Measurements from ENCODE around the gene SYTL4. TPM values are rescaled to one million over a fixed set of nuclear protein-coding genes. Genes with fewer than 3 reads are reported as not detected.

SYTL4 gene
- total RNA-seq, 1 donor from 2014 or later = 5.9 TPM

DNA sequence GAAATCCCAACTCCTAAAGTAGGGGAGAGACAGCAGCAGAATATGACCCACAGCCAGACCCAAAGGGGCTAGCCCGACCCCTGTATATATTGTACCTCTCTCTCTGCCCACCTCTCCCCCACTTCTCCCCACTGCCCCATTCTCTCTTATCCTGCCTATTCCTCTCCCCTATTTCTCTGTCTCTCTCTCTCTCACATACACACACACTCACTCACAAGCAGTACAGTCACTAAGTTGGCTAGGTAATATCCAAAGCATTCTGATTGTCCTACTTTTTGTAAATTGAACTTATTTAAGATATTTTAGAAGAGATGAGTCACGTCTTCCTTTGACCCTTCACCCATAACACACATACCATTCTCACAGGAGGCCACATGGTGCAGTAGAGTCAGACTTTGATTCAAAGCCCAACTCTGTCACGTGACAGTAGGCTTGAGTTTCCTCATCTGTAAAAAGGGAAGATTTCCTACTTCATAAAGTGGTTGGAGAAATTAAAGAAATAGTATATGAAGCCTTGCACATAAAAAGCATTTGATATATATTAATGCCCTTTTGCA, 58.4 kb downstream of the SYTL4 start:
- no peak overlapping the region for H3K4me3 Mint-ChIP-seq (ENCODE audit: unreplicated experiment)
- no peaks in the 10 kb centered on the region for H3K27me3 Mint-ChIP-seq (ENCODE audit: low read depth)
- H3K36me3 Mint-ChIP-seq (ENCODE audit: low read depth) = no peaks in the 10 kb centered on the region
- TF ChIP-seq, protein P1, sequence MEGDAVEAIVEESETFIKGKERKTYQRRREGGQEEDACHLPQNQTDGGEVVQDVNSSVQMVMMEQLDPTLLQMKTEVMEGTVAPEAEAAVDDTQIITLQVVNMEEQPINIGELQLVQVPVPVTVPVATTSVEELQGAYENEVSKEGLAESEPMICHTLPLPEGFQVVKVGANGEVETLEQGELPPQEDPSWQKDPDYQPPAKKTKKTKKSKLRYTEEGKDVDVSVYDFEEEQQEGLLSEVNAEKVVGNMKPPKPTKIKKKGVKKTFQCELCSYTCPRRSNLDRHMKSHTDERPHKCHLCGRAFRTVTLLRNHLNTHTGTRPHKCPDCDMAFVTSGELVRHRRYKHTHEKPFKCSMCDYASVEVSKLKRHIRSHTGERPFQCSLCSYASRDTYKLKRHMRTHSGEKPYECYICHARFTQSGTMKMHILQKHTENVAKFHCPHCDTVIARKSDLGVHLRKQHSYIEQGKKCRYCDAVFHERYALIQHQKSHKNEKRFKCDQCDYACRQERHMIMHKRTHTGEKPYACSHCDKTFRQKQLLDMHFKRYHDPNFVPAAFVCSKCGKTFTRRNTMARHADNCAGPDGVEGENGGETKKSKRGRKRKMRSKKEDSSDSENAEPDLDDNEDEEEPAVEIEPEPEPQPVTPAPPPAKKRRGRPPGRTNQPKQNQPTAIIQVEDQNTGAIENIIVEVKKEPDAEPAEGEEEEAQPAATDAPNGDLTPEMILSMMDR (IDR thresholded peaks at IDR 0.05) = no peak
- H3K9me3 Mint-ChIP-seq (ENCODE audit: low read depth) = no peaks in the 10 kb centered on the region
- peak overlapping the region; percentile 65 for H3K27ac Mint-ChIP-seq (ENCODE audit: unreplicated experiment)
- DNase-seq (ENCODE audit: low spot score) = no peak
- peaks cover 15% of the 10 kb centered on the region for H3K4me1 Mint-ChIP-seq (ENCODE audit: low read depth)

- no peak overlapping the region for H3K27ac Mint-ChIP-seq (ENCODE audit: unreplicated experiment)
- TF ChIP-seq, protein P1 (IDR thresholded peaks at IDR 0.05) = no peak
Measured at GRCh38 chrX:100672966-100673365, 59.0 kb downstream of the SYTL4 start.

GRCh38 chrX:100663642-100664041, 68.3 kb downstream of the SYTL4 start:
- TF ChIP-seq, protein P1 (IDR thresholded peaks at IDR 0.05) = no peak
- Mint-ChIP-seq H3K27ac (ENCODE audit: unreplicated experiment) (no peak overlapping the region), H3K27me3 (ENCODE audit: low read depth) (no peaks in the 10 kb centered on the region), H3K4me3 (ENCODE audit: unreplicated experiment) (no peak overlapping the region), H3K36me3 (ENCODE audit: low read depth) (peaks cover 1% of the 10 kb centered on the region), H3K4me1 (ENCODE audit: low read depth) (peaks cover 9% of the 10 kb centered on the region), H3K9me3 (ENCODE audit: low read depth) (no peaks in the 10 kb centered on the region)
- no peak for DNase-seq (ENCODE audit: low spot score)

More at GRCh38 chrX:100672966-100673365, 59.0 kb downstream of the SYTL4 start:
- H3K4me3 Mint-ChIP-seq (ENCODE audit: unreplicated experiment) = no peak overlapping the region
- H3K36me3 Mint-ChIP-seq (ENCODE audit: low read depth) = no peaks in the 10 kb centered on the region
- no peak for DNase-seq (ENCODE audit: low spot score)
- H3K27me3 Mint-ChIP-seq (ENCODE audit: low read depth) = no peaks in the 10 kb centered on the region
- H3K4me1 Mint-ChIP-seq (ENCODE audit: low read depth) = peaks cover 14% of the 10 kb centered on the region
- H3K9me3 Mint-ChIP-seq (ENCODE audit: low read depth) = no peaks in the 10 kb centered on the region

GRCh38 chrX:100662796-100663195, 69.1 kb downstream of the SYTL4 start:
- Mint-ChIP-seq H3K27me3 (ENCODE audit: low read depth) (no peaks in the 10 kb centered on the region), H3K4me1 (ENCODE audit: low read depth) (peaks cover 9% of the 10 kb centered on the region), H3K27ac (ENCODE audit: unreplicated experiment) (no peak overlapping the region), H3K9me3 (ENCODE audit: low read depth) (no peaks in the 10 kb centered on the region), H3K4me3 (ENCODE audit: unreplicated experiment) (no peak overlapping the region), H3K36me3 (ENCODE audit: low read depth) (peaks cover 1% of the 10 kb centered on the region)
- TF ChIP-seq, protein P1 (IDR thresholded peaks at IDR 0.05) = no peak
- DNase-seq (ENCODE audit: low spot score) = no peak

DNA sequence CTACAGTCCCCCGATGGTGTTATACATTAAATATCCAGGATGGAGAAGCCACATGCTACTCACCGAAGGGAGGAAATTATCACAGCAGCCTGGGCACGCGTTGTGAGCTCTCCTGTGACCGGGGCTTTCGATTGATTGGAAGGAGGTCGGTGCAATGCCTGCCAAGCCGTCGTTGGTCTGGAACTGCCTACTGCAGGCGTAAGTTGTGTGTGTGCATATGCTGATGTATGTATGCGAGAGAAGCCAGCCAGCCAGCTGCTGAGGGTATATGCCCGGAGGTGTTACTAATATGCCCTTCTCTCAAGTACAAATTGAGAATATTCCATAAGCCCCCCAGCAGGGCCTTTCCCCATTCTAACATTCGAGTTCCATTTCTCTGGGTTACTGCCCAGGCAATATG, 69.8 kb downstream of the SYTL4 start:
- H3K9me3 Mint-ChIP-seq (ENCODE audit: low read depth) = no peaks in the 10 kb centered on the region
- H3K36me3 Mint-ChIP-seq (ENCODE audit: low read depth) = peaks cover 1% of the 10 kb centered on the region
- no peak overlapping the region for H3K27ac Mint-ChIP-seq (ENCODE audit: unreplicated experiment)
- no peaks in the 10 kb centered on the region for H3K27me3 Mint-ChIP-seq (ENCODE audit: low read depth)
- peaks cover 9% of the 10 kb centered on the region for H3K4me1 Mint-ChIP-seq (ENCODE audit: low read depth)
- TF ChIP-seq, protein P1 (IDR thresholded peaks at IDR 0.05) = no peak
- no peak overlapping the region for H3K4me3 Mint-ChIP-seq (ENCODE audit: unreplicated experiment)
- no peak for DNase-seq (ENCODE audit: low spot score)
